ENCODE results near the gene TIMM22. TPM values are rescaled to one million over a fixed set of nuclear protein-coding genes. Genes with fewer than 3 reads are reported as not detected.

TIMM22 gene
- total and polyA plus RNA-seq, 2 of the 13 experiments (the other 11 are each of a cell fraction or from before 2014, with no cell fraction given), result 6.2 to 15.5 TPM

DNA sequence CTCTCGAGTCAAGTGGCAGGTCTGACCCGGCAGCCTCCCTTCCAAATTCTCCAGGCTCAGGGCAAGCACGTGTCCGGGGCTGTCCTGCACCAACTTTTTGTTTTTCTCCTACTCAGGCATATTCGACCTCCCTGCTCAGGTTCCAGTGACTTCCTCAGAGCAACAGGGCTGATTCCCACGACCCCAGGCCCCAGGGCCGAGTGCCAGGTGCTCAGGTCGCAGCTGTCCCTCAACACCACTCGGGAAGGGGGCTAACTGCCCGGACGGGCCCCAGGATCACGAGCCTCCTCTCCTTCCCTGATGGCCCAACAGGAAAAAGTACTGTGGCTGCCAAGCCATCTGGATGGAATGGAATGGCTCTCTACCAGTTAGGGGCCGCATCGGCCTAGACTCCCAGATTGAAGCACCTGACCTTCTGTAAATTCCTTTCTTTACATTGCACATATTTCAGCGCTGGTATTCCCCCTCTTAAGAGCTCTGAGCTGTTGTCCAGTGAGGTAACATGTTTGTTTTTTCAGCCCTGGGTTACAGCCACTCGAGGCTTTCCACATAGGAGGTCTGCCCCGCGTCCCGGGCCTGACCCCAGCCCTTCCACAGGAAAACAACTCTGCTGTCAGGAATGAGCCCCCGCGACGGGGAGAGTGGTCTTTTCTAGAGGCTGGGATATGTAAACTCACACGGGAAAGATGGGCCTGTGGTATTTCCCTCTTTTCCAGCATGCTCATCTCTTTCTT, 42.3 kb upstream of the TIMM22 start (continued):
- TF ChIP-seq PHF21A (CRISPR knock-in tag; IDR thresholded peaks at IDR 0.05) (peak; percentile 47; the same call in 1 of the 2 replicates), LCORL (IDR thresholded peaks at IDR 0.05) (no peak), LCORL (CRISPR knock-in tag; IDR thresholded peaks at IDR 0.05) (peak; percentile 32; the same call in 1 of the 2 replicates), ZFY (CRISPR knock-in tag; IDR thresholded peaks at IDR 0.05) (peak; percentile 48; the same call in 1 of the 2 replicates), ZNF280B (CRISPR knock-in tag; IDR thresholded peaks at IDR 0.05; ENCODE audit: borderline replicate concordance) (no peak), RERE (CRISPR knock-in tag; IDR thresholded peaks at IDR 0.05; ENCODE audit: low read depth) (no peak), ZNF207 (IDR thresholded peaks at IDR 0.05; ENCODE audit: borderline replicate concordance) (no peak), ZNF572 (CRISPR knock-in tag; IDR thresholded peaks at IDR 0.05) (no peak), TEAD3 (CRISPR knock-in tag; optimal IDR thresholded peaks at IDR 0.05; ENCODE audit: borderline replicate concordance) (peak; percentile 89), FLYWCH1 (CRISPR knock-in tag; IDR thresholded peaks at IDR 0.05) (no peak), POLR2AphosphoS5 (IDR thresholded peaks at IDR 0.05; ENCODE audit: low read depth, low read length) (no peak), ZNF543 (CRISPR knock-in tag; IDR thresholded peaks at IDR 0.05) (no peak), TBX2 (CRISPR knock-in tag; IDR thresholded peaks at IDR 0.05; ENCODE audit: borderline replicate concordance) (no peak), TRIM24 (CRISPR knock-in tag; IDR thresholded peaks at IDR 0.05) (no peak), ZNF264 (CRISPR knock-in tag; IDR thresholded peaks at IDR 0.05) (peak; percentile 63; the same call in 1 of the 2 replicates), ZBTB39 (CRISPR knock-in tag; IDR thresholded peaks at IDR 0.05) (no peak), KLF15 (CRISPR knock-in tag; IDR thresholded peaks at IDR 0.05; ENCODE audit: borderline replicate concordance) (no peak), CEBPB (IDR thresholded peaks at IDR 0.05; ENCODE audit: borderline replicate concordance, low read depth, low read length) (peak; percentile 49), ARID3A (IDR thresholded peaks at IDR 0.05; ENCODE audit: low read depth, low read length) (no peak), ZNF382 (CRISPR knock-in tag; IDR thresholded peaks at IDR 0.05; ENCODE audit: borderline replicate concordance) (no peak)
